NOMO-1 treated with DMSO at 0.1 percent for 48 hours (cell line): ENCODE results near the gene PTPN6.
A peak's percentile ranks its signal among the peaks of the same experiment; 100 is the strongest.

Experiments
- DNase-seq: peaks from one replicate; lab custom pipeline; 2025; ENCODE audit not compliant: unreplicated experiment; lab: John Stamatoyannopoulos, UW

Gene PTPN6

DNA sequence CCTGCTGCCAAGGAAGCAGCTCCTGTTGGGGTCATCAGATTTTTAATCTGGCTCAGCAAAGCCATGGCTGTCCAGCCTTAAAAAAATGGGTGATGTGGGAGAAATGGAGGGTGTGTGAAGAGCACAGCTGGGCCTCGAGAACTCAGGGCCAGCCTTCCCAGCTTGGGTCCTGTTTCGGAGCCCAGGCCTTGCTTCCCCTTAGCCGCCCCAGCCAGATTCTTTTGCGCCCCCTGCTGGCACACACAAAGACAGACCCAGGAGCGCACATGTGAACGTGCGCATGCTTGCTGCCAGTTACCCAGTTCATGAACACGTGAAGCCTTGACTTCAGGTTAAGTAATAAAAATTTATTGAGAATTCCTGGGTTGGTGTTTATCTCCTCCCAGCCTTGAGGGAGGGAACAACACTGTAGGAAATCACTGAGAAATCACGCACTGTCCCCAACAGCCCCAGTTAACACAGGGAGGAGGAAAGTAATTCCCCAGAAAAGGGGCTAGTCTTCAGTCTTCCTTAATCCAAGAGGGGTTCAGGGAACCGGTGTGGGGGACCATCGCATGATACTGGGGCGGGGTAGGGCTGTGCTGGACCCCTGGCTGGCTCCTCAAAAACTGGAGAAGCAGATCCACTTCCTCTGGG lies 14.0 kb downstream of the PTPN6 start:
- peak; percentile 81 for DNase-seq

DNA sequence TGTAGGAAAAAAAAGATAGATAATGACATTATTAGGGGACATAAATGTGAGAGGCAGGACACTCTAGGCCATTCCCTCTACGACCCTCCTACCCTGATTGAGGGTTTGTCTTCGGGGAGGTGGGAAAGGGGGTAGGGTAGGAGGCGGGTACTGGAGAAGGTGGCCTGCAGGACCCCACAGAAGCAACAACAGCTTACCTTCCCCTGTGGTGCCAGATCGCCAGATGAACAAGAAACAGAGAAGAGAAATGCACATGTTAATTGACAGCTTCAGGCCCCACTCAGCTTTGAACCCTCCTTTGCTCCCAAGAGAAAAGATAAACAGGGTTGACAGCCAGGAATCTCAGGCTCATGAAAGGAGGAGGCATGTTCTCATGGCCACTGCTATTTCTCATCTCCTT lies 14.6 kb downstream of the PTPN6 start:
- DNase-seq, result no peak

DNA sequence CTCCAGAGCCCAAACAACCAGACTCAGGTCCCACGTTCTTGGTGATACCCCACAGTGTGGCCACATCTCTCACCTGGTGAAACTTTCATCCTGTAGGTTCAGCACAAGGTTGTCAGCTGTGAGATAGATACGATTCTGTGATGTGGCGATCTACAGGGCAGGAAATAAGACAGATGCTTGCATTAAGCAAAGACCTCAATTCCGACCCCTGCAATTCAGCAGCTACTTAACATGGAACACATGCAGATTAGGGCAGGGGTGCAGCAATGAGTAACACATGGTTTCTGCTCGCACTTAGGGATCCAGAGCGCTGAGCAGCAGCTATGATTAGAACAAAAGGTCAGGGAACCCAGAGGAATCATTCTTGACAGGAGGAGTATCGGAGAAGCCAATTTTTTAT lies 15.2 kb downstream of the PTPN6 start:
- DNase-seq, result no peak

DNA sequence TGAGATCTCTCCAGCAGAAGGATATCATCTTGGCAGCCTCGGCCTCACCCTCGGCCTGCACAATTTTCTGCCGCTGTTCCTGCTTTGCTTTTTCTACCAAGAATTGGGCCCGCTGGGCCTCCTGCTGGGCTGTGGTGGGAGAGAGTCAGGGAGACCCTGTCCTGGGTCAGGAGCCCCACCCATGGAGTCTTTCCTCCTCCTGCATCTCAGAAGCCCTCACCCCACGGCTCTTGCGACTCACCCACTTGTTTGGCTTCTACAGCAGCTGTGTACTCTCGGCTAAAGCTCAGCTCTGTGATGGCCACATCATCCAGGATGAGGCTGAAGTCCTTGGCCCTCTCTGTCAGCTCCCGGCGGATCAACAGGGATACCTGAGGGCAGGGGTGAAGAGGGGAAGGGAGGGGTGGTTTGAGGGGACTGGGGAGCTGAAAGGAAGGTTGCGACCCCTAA lies 16.5 kb downstream of the PTPN6 start:
- DNase-seq, result no peak

DNA sequence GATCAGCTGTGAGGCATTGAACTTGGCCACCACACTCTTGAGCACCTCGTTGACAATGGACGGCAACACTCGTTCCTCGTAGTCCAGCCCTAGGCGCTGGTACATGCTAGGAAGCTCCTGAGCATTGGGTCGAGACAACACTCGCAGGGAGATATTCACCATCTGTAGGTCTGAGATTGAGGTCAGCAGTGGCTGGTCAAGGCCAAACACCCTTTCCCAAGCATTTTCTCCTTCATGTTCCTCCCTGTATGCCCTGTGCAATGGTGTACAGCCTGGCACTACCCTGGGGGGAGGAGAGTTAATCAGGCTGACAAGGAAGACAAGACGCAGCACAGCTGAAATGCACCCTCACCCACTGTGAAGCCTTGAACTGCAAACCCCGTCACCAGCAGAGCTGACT lies 17.3 kb downstream of the PTPN6 start:
- no peak for DNase-seq

DNA sequence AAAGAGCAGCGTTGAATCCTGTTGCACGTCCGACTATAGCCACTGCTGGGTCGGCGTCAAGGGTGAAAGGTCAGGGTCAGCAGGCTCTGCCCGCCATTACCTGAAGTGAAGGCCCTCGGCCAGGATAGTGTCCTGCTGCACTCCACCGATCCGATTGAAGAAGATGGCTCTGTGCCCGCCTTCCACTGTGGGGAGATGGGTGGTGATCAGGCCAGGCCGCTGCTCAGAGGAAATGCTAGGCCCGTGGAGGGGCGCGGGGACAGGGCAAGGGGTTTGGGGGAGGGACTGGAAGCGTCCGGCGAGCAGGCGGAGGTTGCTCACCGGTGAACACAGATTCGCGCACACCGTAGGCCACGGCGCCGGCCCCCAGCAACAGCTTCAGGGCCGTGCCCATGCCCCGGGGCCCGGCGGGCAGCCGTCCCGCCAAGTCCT lies 19.0 kb downstream of the PTPN6 start:
- no peak for DNase-seq

DNA sequence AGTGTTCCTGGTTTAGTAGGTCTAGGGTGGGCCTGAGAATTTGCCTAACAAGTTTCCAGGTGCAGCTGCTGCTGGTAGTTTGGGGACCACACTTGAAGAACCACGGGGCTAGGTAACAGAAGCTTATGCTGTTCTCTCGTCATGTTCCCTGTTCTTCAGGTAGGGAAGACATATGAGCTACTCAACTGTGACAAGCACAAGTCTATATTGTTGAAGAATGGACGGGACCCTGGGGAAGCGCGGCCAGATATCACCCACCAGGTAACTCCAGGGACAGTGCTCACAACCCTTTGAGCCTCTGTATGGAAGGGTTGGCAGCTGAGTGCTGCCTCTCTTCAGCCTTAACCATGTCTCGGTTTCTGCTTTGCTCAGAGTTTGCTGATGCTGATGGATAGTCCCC lies 23.0 kb downstream of the PTPN6 start:
- DNase-seq, result no peak

DNA sequence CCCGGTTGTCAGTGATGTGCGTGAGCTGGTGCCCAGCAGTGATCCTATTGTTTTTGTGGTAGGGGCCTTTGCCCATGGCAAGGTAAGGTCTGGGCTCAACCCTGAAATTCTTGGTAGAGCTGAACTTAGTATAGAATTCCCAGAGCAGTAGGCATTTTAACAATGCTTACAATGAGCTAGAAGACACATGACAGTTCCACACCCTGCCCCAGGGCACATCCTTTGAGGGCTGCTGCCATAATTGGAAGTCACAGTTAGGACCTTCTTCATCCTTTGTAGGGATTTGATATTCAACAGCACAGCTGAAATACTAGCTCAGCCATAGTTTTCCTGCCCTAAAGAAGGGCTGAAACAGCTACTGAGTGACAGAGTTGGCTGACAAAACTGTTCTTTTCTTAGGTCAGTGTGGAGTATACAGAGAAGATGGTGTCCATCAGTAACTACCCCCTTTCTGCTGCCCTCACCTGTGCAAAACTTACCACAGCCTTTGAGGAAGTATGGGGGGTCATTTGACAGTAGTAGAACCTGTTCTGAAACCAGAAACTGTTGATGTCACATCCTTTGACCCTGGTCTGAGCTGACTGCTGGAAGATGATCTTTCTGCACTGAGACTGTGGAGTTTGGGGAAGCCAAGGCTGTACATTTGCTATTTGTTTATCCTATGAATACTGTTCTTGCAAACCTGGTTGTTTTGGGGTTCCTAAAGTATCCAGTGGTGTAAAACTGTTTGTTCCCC lies 24.3 kb downstream of the PTPN6 start:
- no peak for DNase-seq

DNA sequence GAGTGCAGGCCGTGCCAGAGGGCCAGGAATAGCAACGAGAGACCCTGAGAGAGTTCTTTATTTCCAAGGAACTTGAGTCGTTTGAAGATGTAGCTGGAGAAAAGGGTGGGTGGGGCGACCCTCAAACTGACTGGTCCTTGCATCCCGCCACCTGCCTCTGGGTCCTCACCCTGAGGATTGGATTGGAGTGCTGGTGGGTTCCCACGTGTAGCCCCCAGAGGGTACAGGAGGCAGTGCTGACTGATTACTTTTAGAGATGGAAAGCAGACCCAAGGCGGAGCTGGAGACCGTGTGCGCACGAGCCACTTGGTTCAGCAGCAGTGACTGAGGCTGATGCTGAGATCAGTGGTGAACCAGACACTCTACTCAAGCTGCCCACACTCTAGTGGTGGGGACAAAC lies 26.5 kb downstream of the PTPN6 start:
- DNase-seq, result no peak

DNA sequence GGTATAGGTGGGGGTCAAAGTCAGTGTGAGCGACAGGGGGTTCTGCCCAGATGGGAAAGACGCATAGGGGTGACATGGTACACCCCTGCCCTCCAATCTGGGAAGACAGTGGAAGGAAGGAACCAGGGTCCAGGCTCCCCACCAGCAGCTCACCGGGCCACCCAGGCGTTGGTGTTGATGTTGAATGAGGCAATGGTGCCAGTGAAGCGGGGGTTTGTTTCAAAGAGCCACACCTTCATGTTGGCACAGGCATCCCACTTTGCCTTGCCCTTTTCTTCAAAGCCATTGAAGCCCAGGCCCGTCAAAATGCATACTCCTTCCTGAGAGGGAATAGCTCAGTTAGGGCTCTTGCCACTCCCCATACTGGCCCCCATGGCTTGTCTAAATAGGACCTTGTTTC lies 27.0 kb downstream of the PTPN6 start:
- no peak for DNase-seq

DNA sequence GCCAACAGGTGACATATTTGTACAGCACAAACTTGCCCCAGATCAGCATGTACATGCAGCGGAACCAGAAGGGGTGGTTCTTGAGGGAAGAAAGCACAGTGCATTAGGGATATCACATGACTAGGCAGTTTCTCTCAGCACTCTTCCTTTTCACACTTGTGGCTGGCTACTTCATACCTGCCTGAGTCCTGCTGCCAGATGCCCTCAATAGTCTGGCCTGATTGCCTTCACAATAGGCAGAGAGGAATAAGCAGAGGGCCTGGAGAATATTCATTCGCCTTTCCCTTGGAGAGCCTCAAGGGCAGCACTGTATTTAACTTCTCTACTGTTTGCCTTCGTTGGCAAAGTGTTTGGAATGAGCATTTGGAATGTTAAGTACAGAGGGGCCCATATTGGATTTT lies 27.5 kb downstream of the PTPN6 start:
- no peak for DNase-seq

DNA sequence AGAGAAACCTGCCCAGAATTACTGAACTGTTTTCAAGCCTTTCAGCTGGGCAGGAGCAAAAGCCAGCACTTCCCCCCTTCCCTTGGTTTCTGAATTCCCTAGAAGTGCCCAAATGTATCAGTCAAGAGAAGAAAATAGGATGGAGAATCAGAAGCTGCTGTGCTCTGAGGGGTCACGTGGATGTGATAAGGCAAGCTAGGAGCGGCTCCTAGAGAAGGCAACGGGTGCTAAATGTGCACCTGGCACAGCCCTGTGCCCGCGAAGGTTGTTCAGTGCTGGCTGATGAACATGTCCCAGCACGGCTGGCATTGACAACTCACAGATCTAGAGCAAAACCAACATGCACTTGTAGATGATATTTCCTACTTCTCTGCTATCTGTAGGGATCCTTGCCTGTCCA lies 27.9 kb downstream of the PTPN6 start:
- DNase-seq, result no peak

DNA sequence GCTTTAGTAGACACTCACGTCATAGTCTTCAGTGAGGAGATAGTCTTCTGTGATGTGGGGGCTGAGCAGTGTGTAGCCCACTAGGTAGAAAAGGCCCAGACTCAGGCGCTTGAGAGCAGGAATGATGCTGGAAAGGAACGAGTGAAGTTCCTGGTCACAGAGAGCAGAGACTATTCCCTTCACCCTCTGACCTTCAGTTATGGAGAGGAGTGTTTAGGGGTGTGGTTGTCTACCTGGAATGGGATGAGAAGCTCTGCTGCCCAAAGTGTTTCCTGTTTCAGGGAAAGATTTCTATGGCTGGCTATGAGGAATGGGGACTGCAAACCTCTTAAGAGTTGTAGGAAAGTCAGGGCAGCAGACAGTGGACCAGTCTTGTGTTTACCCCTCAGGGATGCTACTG lies 28.3 kb downstream of the PTPN6 start:
- DNase-seq, result no peak

DNA sequence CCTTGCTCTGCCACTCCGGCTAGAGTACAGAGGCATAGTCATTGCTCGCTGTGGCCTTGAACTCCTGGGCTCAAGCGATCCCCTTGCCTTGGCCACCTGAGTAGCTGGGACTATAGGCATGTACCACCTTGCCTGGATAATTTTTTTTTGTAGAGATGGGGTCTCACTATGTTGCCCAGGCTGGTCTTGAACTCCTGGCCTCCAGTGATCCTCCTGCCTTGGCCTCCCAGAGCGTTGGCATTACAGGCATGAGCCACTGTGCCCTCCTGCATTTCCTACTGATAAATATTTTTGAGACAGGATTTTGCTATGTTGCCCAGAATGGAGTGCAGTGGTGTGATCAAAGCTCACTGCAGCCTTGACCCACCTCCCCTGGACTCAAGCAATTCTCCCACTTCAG lies 28.9 kb downstream of the PTPN6 start:
- DNase-seq, result no peak

DNA sequence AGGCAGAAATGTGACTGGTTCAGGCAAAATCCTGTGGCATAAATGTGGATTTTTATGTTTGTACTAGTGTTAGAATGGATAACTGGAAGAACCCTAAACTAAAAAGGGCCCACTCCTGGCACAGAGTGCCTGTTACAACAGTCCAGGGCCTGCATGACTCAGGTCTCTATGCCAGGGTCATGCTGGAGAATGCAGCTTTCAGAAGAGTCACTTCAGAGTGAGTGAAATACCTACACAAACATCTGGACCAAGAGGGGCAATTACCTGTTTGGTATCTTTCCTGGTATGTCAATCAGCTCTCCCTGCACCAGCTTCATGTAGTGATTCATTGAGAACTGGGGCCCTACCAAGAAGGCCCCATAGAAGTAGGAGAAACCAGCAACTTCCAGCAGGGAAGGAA lies 29.6 kb downstream of the PTPN6 start:
- no peak for DNase-seq

DNA sequence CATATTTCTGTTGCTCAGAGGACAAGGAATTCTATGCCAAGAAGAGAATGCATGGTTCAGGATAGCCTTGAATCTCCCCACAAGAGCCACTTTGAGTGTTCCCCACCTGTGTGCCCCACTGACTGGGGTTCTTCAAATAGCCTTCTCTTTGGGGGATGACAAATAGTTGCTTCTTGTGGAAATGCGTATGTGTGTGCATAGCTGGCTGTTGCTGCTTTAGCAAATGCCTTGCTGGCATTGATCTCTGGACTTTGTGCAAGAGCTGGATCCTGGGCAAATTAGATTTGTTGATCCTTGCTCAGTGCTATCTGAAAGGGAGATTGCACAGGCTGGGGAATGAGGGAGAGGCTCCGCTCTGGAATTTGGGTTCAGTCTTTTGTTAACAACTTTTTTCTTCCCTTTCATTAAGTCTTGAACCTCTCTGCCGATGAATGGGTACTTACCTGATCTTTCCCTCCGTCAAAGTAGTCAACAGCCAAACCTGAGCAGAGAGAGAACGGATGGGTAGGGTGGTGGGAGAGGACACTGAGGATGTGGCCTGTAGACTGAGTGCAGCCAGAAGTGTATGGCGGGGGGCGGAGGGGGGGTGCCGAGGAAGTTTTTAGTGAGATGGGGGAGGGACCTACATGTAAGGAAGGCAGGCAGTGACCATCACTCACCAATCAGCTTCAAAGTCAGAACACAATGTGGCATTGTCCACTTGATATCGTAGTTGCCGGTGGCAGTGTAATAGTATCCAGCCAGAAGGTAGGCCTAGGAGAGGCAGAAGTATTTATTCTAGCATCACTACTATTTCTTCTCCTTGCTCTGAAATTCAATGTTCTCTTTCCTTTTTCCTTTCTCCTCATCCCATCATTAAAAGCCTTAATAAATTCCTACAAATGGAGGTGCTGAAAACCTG lies 30.2 kb downstream of the PTPN6 start:
- no peak for DNase-seq

DNA sequence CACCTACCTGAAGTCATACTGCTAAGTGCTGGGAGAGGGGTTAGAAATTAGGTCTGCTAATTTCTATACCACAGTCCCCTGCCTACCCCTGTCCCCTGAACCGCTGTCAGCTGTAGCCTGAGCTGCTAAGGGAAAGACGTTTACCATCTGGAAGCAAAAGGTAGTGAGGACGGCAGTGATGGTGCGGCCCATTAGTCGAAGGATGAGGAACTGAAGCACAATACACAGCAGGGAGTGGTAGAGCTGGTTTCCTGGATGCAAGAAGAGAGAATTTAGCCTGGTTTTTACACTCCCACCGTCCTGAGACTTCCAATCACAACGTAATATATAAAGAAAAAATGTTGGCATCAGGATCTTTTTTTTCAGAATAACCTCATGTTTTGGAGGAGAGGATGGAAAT lies 31.4 kb downstream of the PTPN6 start:
- no peak for DNase-seq

DNA sequence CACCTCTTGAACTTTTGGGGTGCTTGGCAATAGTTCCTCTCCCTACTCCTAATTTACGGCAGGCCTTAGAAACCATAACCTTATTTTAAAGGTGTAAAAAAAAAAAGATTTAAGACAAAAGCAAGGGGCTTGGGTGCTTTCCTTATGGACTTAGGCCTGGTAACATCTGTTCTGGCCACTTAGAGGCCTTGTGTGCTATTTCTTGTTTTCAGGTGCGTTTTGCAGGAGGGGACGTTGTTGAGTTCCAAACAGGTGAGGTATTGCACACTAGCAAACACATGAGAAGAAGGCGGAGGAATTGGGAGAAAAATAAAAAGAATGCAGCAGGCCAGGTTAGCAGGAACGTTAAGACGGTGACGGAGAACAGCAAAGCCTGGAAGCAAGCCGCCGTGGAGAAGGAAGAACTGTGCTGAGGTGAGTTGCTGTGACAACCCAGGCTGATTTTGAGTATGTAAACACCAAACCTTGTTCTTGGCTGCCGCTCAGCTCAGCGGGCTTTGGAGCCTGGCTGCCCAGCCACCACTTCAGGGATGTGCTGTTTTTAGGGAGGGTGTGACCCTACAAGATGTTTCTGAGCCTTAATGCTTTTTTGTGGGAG lies 36.9 kb downstream of the PTPN6 start:
- DNase-seq, result no peak

DNA sequence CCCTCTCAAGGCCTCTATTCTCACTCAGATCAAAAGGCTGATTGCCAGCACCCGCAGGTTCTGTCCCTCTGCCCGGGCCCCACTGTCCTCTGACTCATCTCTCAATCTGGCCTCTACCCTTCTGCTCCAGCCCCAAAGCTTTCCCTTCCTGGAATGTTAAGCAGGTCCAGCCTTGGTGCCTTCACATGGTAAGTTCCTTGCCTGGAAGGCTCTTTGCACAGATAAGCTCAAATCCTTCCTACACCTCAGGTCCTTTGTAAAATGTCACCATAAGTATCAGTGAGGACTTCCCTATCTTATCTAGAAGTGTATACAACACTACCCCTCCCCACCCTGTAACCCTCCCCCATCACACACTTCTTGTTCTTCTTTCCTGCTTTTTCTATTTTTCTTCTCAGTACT lies 44.9 kb downstream of the PTPN6 start:
- DNase-seq, result peak; percentile 26

DNA sequence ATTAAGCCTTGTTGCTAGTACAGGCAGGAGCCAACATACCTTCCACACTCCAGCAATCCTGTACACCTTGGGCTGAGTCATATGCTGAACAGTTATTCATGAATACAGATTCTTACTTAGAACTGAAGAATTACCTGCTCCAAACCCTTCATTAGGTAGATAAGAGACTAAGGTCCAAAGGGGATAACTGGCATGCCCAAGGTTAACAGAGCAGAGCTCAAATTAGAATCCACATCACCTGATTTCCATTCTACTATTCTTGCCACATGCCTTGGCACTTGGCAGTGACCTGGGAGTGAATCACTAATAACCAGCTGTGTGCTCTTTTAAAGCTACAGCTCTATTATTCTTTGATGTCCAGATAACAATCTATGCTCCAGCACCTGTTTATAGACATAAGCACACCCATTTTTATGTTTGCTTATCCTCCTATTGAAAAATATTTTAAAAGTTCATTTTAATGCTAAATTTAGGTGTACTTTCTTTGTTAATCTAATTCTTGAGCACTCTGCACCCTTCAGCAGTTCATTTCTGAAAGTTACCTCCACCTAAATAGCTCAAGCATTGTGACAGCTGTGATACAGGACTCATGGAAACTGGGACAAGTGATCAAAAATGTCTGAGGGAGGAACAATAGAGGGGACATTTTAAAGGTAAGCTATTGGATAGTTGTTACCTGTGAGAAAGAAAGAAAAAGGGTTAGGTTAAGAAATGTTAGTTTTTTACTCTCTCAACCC lies 47.7 kb downstream of the PTPN6 start:
- DNase-seq, result no peak
